Hepatocyte (in vitro differentiated cells): ENCODE data around the gene STK33.

Experiments used
- CTCF ChIP-seq: fragments of 200-600 bp; sonication (generic); IDR thresholded peaks from 2 replicates; pipeline ENCODE4 v1.5.1; 2016; ENCODE audit warnings: antibody characterized with exemption, mild to moderate bottlenecking; ENCODE audit not compliant: poor library complexity
- EZH2 ChIP-seq: fragments of 200-600 bp; sonication (generic); IDR thresholded peaks from 2 replicates; pipeline ENCODE4 v1.6.1; 2016; ENCODE audit warnings: antibody characterized with exemption, mild to moderate bottlenecking, borderline replicate concordance
- EZH2phosphoT487 ChIP-seq: fragments of 200-600 bp; sonication (generic); IDR thresholded peaks from one replicate; pipeline ENCODE4 v1.6.1; 2018; ENCODE audit warnings: antibody characterized with exemption, mild to moderate bottlenecking, low read depth, moderate library complexity; ENCODE audit not compliant: unreplicated experiment, severe bottlenecking

GRCh38 chr11:8564526-8564925, 29.5 kb downstream of the STK33 start:
- TF ChIP-seq EZH2 (no peak), CTCF (no peak), EZH2phosphoT487 (no peak)
